GM19438 (cell line): Measurements from ENCODE around the gene SOCS3.

Source experiments
- ATAC-seq: cut with Tn5 transposase; IDR thresholded peaks from one replicate; pipeline ENCODE4 v1.9.1; 2021; ENCODE audit warnings: low read depth; ENCODE audit not compliant: unreplicated experiment

The SOCS3 gene

GRCh38 chr17:78391051-78391431 is 31.2 kb upstream of the SOCS3 start:
- ATAC-seq: no peak

GRCh38 chr17:78390241-78391050 is 30.6 kb upstream of the SOCS3 start:
- ATAC-seq: no peak

- ATAC-seq: no peak
Observed at GRCh38 chr17:78387977-78388941, 28.4 kb upstream of the SOCS3 start.

GRCh38 chr17:78384479-78385175 is 24.8 kb upstream of the SOCS3 start:
- ATAC-seq: no peak

- ATAC-seq: no peak
Observed at GRCh38 chr17:78383725-78384471, 24.0 kb upstream of the SOCS3 start.

GRCh38 chr17:78381601-78382232 is 21.8 kb upstream of the SOCS3 start:
- no peak for ATAC-seq

- no peak for ATAC-seq
Observed at GRCh38 chr17:78380370-78380769, 20.5 kb upstream of the SOCS3 start.

GRCh38 chr17:78379131-78379491 is 19.2 kb upstream of the SOCS3 start:
- ATAC-seq: no peak

- no peak for ATAC-seq
Observed at GRCh38 chr17:78378225-78379130, 18.6 kb upstream of the SOCS3 start, which contains the start of gene PGS1. TSS of gene PGS1 (plus strand) at chr17:78378649. CDS start at chr17:78378666, 17 bp downstream.

GRCh38 chr17:78377858-78378224 is 18.0 kb upstream of the SOCS3 start:
- ATAC-seq: no peak

- ATAC-seq: no peak
Observed at GRCh38 chr17:78376161-78376560, 16.3 kb upstream of the SOCS3 start.

- no peak for ATAC-seq
Observed at GRCh38 chr17:78375401-78376151, 15.7 kb upstream of the SOCS3 start.

GRCh38 chr17:78374631-78375274 is 14.9 kb upstream of the SOCS3 start:
- ATAC-seq: no peak

GRCh38 chr17:78374189-78374588 is 14.3 kb upstream of the SOCS3 start:
- ATAC-seq: no peak

GRCh38 chr17:78372841-78373240 is 13.0 kb upstream of the SOCS3 start:
- ATAC-seq: no peak

GRCh38 chr17:78371056-78371455 is 11.2 kb upstream of the SOCS3 start:
- ATAC-seq: no peak

- no peak for ATAC-seq
Observed at GRCh38 chr17:78369791-78370381, 10.0 kb upstream of the SOCS3 start.
